BE2C (cell line): ENCODE data around the gene SUGT1.
A peak's percentile ranks its signal among the peaks of the same experiment; 100 is the strongest.

Experiments
- DNase-seq: peaks from one replicate; pipeline ENCODE4 v3.0.0-alpha.2; 2020
- H3K27me3 ChIP-seq: fragments of 250-450 bp; sonication (Bioruptor Pico); 2 replicates; pipeline ENCODE4 v1.5.1; 2020; ENCODE audit warnings: mild to moderate bottlenecking
- H3K36me3 ChIP-seq: fragments of 250-450 bp; sonication (Bioruptor Pico); 2 replicates; pipeline ENCODE4 v1.5.1; 2020; ENCODE audit warnings: mild to moderate bottlenecking
- H3K4me1 ChIP-seq: fragments of 250-450 bp; sonication (Bioruptor Pico); 2 replicates; pipeline ENCODE4 v1.5.1; 2020
- H3K4me3 ChIP-seq: 2 replicates; pipeline ENCODE4 v1.5.1; 2011; ENCODE audit warnings: low read depth, low read length
- H3K9me3 ChIP-seq: fragments of 250-450 bp; sonication (Bioruptor Pico); 2 replicates; pipeline ENCODE4 v1.5.1; 2020
- TF ChIP-seq, protein P1 (sequence below): IDR thresholded peaks from 2 replicates; pipeline ENCODE4 v1.5.1; 2012; ENCODE audit warnings: mild to moderate bottlenecking, low read depth, low read length

The SUGT1 gene

GRCh38 chr13:52646967-52647366, 5.7 kb upstream of the SUGT1 start:
- Histone ChIP-seq H3K27me3 (no peaks in the 10 kb centered on the region), H3K9me3 (no peaks in the 10 kb centered on the region), H3K36me3 (peaks cover 19% of the 10 kb centered on the region), H3K4me1 (no peaks in the 10 kb centered on the region), H3K4me3 (no peak overlapping the region)
- TF ChIP-seq, protein P1, sequence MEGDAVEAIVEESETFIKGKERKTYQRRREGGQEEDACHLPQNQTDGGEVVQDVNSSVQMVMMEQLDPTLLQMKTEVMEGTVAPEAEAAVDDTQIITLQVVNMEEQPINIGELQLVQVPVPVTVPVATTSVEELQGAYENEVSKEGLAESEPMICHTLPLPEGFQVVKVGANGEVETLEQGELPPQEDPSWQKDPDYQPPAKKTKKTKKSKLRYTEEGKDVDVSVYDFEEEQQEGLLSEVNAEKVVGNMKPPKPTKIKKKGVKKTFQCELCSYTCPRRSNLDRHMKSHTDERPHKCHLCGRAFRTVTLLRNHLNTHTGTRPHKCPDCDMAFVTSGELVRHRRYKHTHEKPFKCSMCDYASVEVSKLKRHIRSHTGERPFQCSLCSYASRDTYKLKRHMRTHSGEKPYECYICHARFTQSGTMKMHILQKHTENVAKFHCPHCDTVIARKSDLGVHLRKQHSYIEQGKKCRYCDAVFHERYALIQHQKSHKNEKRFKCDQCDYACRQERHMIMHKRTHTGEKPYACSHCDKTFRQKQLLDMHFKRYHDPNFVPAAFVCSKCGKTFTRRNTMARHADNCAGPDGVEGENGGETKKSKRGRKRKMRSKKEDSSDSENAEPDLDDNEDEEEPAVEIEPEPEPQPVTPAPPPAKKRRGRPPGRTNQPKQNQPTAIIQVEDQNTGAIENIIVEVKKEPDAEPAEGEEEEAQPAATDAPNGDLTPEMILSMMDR, result no peak
- no peak for DNase-seq

- Histone ChIP-seq H3K27me3 (no peaks in the 10 kb centered on the region), H3K4me1 (no peaks in the 10 kb centered on the region), H3K36me3 (peaks cover 21% of the 10 kb centered on the region), H3K4me3 (peak overlapping the region; percentile 97), H3K9me3 (no peaks in the 10 kb centered on the region)
- TF ChIP-seq, protein P1, result no peak
- no peak for DNase-seq
Measured at GRCh38 chr13:52650731-52651130, 1.9 kb upstream of the SUGT1 start.

DNA sequence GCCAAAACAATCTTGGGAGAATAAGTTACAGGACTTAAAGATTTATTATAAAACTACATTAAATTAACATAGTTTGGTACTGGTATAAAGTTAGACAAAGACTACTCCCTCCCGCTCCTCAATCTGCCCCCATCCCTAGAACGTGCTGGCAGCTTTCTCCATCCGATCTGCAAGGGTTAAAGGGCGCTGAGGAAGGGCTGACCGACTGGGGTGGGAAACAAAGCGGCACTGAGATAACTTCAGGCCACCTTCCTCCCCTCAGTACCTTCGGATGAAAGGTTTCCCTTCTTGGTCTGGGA, 790 bp upstream of the SUGT1 start:
- TF ChIP-seq, protein P1, result no peak
- Histone ChIP-seq H3K9me3 (no peaks in the 10 kb centered on the region), H3K4me3 (peak overlapping the region; percentile 97), H3K36me3 (peaks cover 25% of the 10 kb centered on the region), H3K27me3 (no peaks in the 10 kb centered on the region), H3K4me1 (no peaks in the 10 kb centered on the region)
- DNase-seq, result no peak

DNA sequence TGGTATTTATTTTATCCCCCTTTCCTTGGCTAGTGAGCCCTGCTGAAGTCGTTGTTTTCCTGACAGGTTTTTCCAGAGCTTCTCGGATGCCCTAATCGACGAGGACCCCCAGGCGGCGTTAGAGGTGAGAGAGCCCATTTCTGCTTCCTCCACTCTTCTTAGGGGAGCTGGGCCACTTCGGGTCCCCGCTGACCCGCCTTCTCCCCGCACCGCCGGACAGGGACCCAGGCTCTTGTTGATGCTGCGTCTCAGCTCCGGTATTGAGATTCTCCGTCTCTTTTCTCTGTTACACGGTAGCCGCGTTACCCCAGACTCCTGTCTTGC, 306 bp downstream of the SUGT1 start:
- Histone ChIP-seq H3K36me3 (peaks cover 29% of the 10 kb centered on the region), H3K4me3 (peak overlapping the region; percentile 97), H3K4me1 (no peaks in the 10 kb centered on the region), H3K27me3 (no peaks in the 10 kb centered on the region), H3K9me3 (no peaks in the 10 kb centered on the region)
- TF ChIP-seq, protein P1, result no peak
- no peak for DNase-seq

GRCh38 chr13:52659340-52659739, 6.7 kb downstream of the SUGT1 start:
- Histone ChIP-seq H3K36me3 (peaks cover 55% of the 10 kb centered on the region), H3K9me3 (no peaks in the 10 kb centered on the region), H3K27me3 (no peaks in the 10 kb centered on the region), H3K4me3 (no peak overlapping the region), H3K4me1 (no peaks in the 10 kb centered on the region)
- no peak for DNase-seq
- TF ChIP-seq, protein P1, result no peak

DNA sequence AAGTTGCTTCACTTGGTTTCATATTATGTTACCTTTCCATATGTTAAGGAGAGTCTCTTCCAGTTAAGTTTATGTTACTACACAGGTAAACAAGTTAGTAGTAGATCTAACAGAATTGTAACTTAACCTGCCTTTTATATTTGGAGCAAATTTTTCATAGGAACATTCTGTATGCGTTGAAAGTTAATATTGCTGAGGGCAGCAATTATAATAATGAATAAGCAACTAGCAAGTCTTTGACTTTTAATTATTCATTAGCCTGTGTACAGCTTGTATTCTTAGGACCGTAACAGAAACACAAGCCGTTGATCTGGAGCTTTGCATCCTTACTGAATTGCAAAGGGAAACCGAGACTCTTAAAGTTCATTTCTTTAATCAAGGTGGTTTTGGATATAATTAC, 11.6 kb downstream of the SUGT1 start:
- no peaks in the 10 kb centered on the region for H3K4me1 ChIP-seq
- TF ChIP-seq, protein P1, result no peak
- no peaks in the 10 kb centered on the region for H3K27me3 ChIP-seq
- DNase-seq, result no peak
- H3K4me3 ChIP-seq, result no peak overlapping the region
- no peaks in the 10 kb centered on the region for H3K9me3 ChIP-seq
- peaks cover 77% of the 10 kb centered on the region for H3K36me3 ChIP-seq
